ENCODE measurements around the gene SERGEF. TPM values are rescaled to one million over a fixed set of nuclear protein-coding genes. Genes with fewer than 3 reads are reported as not detected.

The SERGEF gene
- total RNA-seq (2021): 28.7 and 34.1 TPM in 2 replicates
- percentile 60 among the genes with signal in this experiment for Bru-seq, nascent RNA
- percentile 56 among the genes with signal in this experiment for BruChase-seq, experiment 1, labeled RNA remaining after a 2-hour chase
- percentile 41 among the genes with signal in this experiment for BruChase-seq, experiment 2, labeled RNA remaining after a 6-hour chase
- long read RNA-seq, transcript SERGEF-201 (11 exons, 1,566 nt): major isoform, 13 of 30 reads
- long read RNA-seq, partial matches to known transcripts: 0 of 30 reads
- long read RNA-seq, other reads (novel, unspliced or antisense): 14 of 30 reads

DNA sequence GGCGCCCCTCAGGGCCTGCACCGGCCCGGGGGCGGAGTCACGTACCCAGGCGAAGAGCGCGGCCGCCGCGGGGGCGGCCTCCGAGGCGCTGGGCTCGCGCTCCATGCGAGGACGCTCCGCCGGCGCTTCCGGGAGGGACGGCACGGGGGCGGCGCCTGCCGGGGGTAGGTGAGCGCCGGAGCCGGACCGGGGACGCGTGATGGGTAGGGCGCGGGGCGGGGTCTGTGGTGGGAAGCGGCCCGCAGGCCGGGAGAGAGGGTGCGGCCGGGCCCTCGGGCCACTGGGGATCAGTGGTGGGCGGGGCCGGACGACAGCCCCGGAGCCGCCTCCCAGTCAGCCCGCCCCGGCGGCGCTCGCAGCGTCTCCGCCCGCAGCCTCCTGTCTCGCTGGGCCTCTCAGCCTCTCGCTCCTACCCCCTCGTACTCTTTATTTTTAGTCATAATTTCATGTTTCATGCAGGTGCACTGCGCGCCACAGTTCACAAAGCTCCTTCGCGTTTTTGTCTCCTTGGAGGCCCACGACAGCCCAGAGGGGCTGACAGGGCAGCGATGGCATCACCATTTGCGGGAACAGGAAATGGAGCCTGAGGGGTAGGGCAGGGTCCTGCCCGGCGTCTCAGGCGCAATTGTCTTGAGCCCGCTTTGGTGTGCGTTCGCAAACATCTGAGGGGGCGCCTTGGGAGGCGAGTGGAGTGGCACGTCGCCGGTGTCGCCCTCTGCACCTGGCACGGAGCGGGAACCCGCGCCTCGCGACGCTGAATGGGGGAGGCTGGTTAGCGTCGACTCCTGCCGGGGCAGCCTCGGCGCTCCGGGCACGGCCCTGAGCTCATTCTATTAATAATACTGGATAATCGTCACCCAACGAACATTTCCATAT, at the start of gene SERGEF:
Gene SERGEF (minus strand): TSS at position 142 of the 876 bp plus-strand sequence. CDS start 37 bp downstream, at position 105.
- no peak for TF ChIP-seq EZH2 (IDR thresholded peaks at IDR 0.05; ENCODE audit: low read depth)
- TF ChIP-seq CTCF (conservative IDR thresholded peaks at IDR 0.05): 0 out of 2 replicates have a peak, but pooled peaks have one; percentile 11
- H3K36me3 ChIP-seq (ENCODE audit: low read depth): no peaks in the 10 kb centered on the region
- no peaks in the 10 kb centered on the region for H4K20me1 ChIP-seq (ENCODE audit: insufficient read depth)
- no peaks in the 10 kb centered on the region for H3K27me3 ChIP-seq (ENCODE audit: insufficient read depth, low read depth)
- H2AFZ ChIP-seq: peak within 1 kb of the TSS; percentile 97
- CTCF ChIA-PET: interaction anchor here (0.6 to 1.0 kb wide), 2 partner anchors 93 to 235 kb away, joined by 3 to 4 read pairs; partner anchors contain the start of gene SAA2
- no TSS peak for BruUV-seq (replicated peaks)
- DNase-seq: peak; percentile 83 to 98
- H3K4me2 ChIP-seq: peak within 1 kb of the TSS; percentile 80
- POLR2A ChIA-PET (ENCODE audit: unreplicated experiment): interaction anchor here (0.7 kb wide), 2 partner anchors 383 to 821 kb away, joined by 3 to 7 read pairs; no protein-coding TSS in a partner anchor
- no peaks in the 10 kb centered on the region for H3K9me2 ChIP-seq (ENCODE audit: insufficient read depth)
- peak within 1 kb of the TSS; percentile 69 for H3K4me3 ChIP-seq
- H3K4me1 ChIP-seq (replicated peaks; ENCODE audit: insufficient read depth): peaks cover 5% of the 10 kb centered on the region
- intact Hi-C loops (cut with micrococcal nuclease; ENCODE audit: unreplicated experiment): loop anchor here (5.0 kb wide), 1 partner anchor 94 kb away; the partner anchor contains the start of gene SAAL1
- H3F3A ChIP-seq (ENCODE audit: insufficient read depth, low read depth): peaks cover 3% of the 10 kb centered on the region; the same call in 1 of the 2 replicates
- peaks cover 11% of the 10 kb centered on the region; the same call in 1 of the 2 replicates for H3K79me2 ChIP-seq (ENCODE audit: low read depth)
- no peak within 1 kb of the TSS for H3K27ac ChIP-seq
- no peaks in the 10 kb centered on the region for H3K9me3 ChIP-seq (ENCODE audit: insufficient read depth, low read depth)

DNA sequence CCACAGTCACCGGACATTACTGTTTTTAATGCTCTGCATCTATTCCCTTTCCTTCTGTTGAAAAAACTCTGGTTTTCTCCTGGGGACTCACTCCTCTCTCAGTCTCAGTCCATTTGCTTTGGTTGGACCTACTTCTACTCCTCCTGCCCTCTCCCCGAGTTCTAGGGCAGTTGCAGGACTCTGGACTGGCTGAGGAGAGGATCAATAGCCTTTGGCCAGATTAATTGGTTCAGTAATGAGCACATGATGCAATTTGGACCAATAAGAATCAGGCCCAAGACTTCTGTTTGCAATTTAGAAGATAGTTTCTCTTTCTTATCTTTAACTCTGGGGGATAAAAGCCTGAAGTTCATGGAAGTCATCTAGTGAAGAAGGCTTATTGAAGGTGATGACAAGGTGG, 48.5 kb upstream of the SERGEF start:
- Histone ChIP-seq H3K4me3 (no peak overlapping the region), H2AFZ (no peak overlapping the region), H3F3A (ENCODE audit: insufficient read depth, low read depth) (no peaks in the 10 kb centered on the region), H3K27ac (no peak overlapping the region), H3K4me1 (replicated peaks; ENCODE audit: insufficient read depth) (no peaks in the 10 kb centered on the region), H3K4me2 (no peak overlapping the region), H3K9me3 (ENCODE audit: insufficient read depth, low read depth) (no peaks in the 10 kb centered on the region), H3K79me2 (ENCODE audit: low read depth) (no peaks in the 10 kb centered on the region), H3K27me3 (ENCODE audit: insufficient read depth, low read depth) (no peaks in the 10 kb centered on the region), H3K9me2 (ENCODE audit: insufficient read depth) (no peaks in the 10 kb centered on the region), H4K20me1 (ENCODE audit: insufficient read depth) (no peaks in the 10 kb centered on the region), H3K36me3 (ENCODE audit: low read depth) (no peaks in the 10 kb centered on the region)
- TF ChIP-seq CTCF (conservative IDR thresholded peaks at IDR 0.05): no peak
- TF ChIP-seq EZH2 (IDR thresholded peaks at IDR 0.05; ENCODE audit: low read depth): no peak
- intact Hi-C loops (cut with micrococcal nuclease; ENCODE audit: unreplicated experiment): no loop called here
- BruUV-seq (replicated peaks): no TSS peak
- ChIA-PET CTCF (no interaction called here), POLR2A (ENCODE audit: unreplicated experiment) (no interaction called here)
- no peak for DNase-seq

GRCh38 chr11:18056561-18057181, 43.8 kb upstream of the SERGEF start:
- Histone ChIP-seq H3K79me2 (ENCODE audit: low read depth) (no peaks in the 10 kb centered on the region), H3K27me3 (ENCODE audit: insufficient read depth, low read depth) (no peaks in the 10 kb centered on the region), H3F3A (ENCODE audit: insufficient read depth, low read depth) (no peaks in the 10 kb centered on the region), H3K4me1 (replicated peaks; ENCODE audit: insufficient read depth) (no peaks in the 10 kb centered on the region), H3K4me2 (no peak overlapping the region), H2AFZ (no peak overlapping the region), H4K20me1 (ENCODE audit: insufficient read depth) (no peaks in the 10 kb centered on the region), H3K36me3 (ENCODE audit: low read depth) (no peaks in the 10 kb centered on the region), H3K4me3 (no peak overlapping the region), H3K9me2 (ENCODE audit: insufficient read depth) (0 out of 2 replicates have a peak, but pooled peaks cover 4% of the 10 kb centered on the region), H3K27ac (no peak overlapping the region), H3K9me3 (ENCODE audit: insufficient read depth, low read depth) (no peaks in the 10 kb centered on the region)
- intact Hi-C loops (cut with micrococcal nuclease; ENCODE audit: unreplicated experiment): no loop called here
- DNase-seq: no peak
- no TSS peak for BruUV-seq (replicated peaks)
- TF ChIP-seq EZH2 (IDR thresholded peaks at IDR 0.05; ENCODE audit: low read depth) (no peak), CTCF (conservative IDR thresholded peaks at IDR 0.05) (no peak)
- ChIA-PET POLR2A (ENCODE audit: unreplicated experiment) (no interaction called here), CTCF (no interaction called here)

Data from PC-9 (cell line).